Mucosa of gallbladder (tissue), 1 donor: ENCODE measurements around the gene WASHC4. TPM values are rescaled to one million over a fixed set of nuclear protein-coding genes. Genes with fewer than 3 reads are reported as not detected.
"Not testable (repeated sequence)": the region's sequence is repeated elsewhere in the genome, so short reads cannot be mapped to it uniquely, and the experiment has no call there.

Experiments
- DNase-seq: peaks from one replicate; pipeline ENCODE4 v3.0.0-alpha.2; 2020; ENCODE audit warnings: low spot score
- total RNA-seq: library from RNA; stranded (reverse); gene quantifications from one replicate; pipeline ENCODE4 v1.2.1, GENCODE V29; 2021
- donor health status: DM: no; HTN: no; CAD: no.

WASHC4 gene
- total RNA-seq, 1 donor from 2014 or later, result 70.8 TPM

DNA sequence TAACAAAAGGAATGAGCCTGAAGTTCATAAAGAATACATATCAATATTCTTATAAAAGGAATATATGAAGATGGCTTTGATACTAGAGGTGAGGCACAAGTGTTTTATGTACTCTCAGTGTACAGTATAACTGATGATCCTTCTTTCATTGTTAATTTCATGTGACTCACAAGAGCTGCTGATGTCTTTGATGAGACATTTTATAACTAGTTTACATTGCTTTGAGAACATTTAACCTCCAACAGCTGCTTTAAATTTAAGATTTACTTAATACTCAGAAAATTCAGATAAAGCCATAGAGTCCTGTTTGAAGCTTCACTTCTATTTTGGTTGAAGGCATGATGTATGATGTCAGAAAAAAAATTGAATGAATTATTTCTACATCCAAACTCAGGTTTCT, 59.8 kb downstream of the WASHC4 start:
- no peak for DNase-seq

DNA sequence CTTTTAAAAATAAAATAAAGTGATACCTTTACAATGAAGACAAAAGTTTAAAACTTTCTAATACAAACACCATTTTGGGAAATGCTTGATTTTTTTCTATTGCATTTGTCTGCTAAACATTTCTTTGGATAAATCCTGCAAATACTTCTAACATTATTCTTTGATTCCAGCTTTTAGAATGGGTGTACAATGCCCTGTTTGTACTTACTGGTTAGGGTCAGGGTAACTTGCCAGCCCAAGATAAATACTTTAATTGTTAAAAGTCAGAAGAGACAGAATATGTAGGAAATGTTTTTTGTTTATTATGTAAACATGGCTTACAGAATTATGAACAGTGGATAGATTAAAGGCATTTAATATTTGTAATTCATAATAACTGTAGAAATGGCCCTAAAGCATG, 60.5 kb downstream of the WASHC4 start:
- no peak for DNase-seq

DNA sequence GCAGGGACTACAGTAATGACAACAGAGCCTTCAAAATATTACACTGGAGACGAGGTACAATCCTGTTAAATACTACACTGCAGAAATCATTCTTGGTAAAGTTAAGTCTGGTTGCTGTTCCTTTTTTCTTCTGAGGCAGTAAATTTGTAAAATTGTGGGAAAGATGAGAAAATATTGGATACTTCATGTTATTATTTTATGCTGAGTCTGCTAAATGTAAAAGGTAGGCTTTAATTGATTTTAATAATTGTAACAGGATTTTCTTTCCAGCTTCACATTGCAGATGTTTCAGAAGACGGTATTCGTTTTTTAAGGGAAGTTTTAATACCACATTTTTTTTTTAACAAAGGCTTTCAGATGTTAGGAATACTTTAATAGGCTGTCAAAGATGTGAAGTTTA, 62.6 kb downstream of the WASHC4 start:
- no peak for DNase-seq

DNA sequence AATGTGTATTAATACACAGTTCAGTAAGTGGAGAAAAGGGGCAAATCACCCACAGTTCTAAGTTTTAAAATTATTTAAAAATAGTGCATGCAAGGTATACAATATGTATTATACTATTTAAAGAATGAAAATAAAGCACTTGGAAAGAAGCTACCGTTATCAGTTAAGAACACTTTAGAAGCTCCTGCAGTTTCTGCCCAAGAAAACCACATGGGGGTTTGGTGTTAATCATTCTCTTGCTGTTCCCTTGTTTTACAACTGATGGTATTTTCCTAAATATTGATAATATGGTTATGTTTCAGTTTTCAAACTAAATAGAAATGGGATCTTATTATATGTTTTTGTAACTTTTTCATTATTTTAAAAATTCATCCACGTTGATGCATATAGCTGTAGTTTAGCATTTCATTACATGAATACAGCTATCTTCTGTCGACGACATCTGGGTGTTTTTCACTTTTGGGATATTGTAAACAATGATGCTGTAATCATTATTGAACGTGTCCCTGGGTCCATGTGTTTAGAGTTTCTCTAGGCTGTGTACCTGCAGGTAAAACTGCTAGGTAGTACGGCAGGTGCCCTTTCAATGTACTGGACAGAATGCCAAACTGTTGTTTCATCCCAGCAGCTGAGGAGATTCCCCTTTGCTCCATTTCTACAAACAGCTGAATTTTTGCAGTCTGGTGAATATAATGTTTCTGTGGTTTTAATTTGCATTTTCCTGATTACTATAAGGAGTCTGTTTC, 64.3 kb downstream of the WASHC4 start:
- no peak for DNase-seq

DNA sequence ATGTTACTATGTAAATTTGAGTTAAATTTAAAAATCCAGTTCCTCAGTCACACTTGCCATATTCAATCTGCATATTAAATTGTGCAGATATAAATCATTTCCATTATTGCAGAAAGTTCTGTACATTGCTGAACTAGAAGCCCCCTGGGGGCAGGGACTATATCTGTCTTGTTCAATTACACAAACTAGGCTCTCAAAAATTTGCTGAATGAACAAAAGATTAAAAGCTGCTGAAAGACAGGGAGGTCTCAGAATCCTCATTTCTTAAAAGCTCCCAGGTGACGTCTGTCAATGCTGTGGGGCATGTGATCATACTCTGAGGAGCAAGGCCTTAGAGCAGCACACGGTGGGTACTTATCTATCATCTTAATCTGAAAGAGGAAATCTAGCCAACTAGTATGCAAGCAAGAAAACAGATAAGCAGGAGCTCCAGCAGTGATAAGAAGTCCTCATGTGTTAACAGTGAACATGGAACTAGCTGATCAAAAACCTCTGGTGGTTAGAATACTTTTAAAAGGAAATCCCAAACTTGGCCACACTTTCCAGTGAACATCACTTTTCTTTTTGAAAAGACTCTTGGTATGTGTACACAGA, 68.0 kb downstream of the WASHC4 start:
- DNase-seq, result no peak

DNA sequence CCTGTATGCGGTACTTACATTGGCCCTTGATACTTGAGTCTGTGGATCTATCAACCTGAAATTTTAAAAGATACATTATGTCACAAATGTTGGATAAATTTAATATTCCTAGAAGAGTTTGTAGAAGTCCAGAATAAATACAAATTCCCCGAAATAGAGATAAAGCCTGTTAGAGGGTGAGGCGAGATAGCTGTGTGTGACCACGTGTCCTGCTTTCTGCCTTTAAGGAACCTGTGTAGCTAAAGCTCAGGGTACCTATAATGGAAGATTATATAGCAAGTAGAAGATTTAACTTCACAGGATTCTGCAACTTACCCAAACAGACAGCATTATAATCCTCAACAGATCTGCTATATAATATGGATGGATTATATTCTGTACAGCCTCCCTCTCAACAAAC, 69.7 kb downstream of the WASHC4 start:
- no peak for DNase-seq

DNA sequence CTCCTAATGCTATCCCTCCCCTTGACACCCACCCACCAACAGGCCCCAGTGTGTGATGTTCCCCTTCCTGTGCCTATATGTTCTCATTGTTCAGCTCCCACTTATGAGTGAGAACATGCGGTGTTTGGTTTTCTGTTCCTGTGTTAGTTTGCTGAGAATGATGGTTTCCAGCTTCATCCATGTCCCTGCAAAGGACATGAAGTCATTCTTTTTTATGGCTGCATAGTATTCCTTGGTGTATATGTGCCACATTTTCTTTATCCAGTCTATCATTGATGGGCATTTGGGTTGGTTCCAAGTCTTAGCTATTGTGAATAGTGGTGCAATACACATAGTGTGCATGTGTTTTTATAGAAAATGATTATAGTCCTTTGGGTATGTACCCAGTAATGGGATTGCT, 71.6 kb downstream of the WASHC4 start:
- DNase-seq, result not testable (repeated sequence)

DNA sequence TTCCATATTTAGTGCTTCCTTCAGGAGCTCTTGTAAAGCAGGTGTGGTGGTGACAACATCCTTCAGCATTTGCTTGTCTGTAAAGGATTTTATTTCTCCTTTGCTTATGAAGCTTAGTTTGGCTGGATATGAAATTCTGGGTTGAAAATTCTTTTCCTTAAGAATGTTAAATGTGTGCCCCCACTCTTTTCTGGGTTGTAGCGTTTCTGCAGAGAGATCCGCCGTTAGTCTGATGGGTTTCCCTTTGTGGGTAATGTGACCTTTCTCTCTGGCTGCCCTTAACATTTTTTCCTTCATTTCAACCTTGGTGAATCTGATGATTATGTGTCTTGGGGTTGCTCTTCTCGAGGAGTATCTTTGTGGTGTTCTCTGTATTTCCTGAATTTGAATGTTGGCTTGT, 75.9 kb downstream of the WASHC4 start:
- not testable (repeated sequence) for DNase-seq

DNA sequence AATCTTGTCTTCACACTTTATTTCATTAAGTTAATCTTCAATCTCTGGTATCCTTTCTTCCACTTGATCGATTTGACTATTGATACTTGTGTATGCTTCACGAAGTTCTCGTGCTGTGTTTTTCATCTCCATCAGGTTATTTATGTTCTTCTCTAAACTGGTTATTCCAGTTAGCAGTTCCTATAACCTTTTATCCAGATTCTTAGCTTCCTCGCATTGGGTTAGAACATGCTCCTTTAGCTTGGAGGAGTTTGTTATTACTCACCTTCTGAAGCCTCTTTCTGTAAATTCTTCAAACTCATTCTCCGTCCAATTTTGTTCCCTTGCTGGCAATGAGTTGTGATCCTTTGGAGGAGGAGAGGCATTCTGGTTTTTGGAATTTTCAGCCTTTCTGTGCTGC, 76.4 kb downstream of the WASHC4 start:
- not testable (repeated sequence) for DNase-seq

DNA sequence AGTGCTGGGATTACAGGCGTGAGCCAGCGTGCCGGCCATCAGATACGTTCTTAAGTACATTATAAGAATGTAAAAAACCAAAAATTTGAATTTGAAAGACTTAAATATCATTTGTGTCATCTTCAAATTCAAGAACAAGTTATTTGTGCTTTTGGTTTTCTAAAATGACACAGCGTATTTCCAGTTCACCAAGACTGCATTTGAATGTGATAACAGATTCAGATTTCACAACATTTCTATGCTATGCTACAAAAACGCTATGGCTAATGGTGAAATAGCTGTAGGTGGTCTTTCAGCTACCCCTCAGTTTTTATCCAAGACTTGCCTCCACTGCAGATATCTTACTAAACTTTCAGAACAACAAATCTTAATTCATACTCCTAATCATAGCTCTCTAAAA, 81.8 kb downstream of the WASHC4 start:
- DNase-seq, result no peak

DNA sequence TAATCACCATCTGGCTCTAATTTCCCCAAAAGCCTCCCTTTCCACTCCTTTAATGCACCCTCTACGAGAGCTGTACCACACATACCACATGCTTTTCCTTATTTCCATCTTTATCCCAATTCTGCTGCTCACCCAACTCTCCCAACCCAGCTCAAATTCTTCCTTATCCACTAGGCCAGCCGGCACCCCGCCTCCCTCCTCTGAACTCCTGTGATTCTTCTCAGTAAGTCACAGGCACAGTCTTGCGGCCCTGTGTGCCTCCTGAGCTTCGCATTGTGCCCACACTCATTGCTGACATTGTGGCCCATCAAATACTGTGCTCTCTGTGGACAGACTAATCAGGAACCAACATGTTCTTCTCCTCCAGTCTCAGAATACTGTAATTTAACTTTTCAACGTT, 83.0 kb downstream of the WASHC4 start:
- no peak for DNase-seq

DNA sequence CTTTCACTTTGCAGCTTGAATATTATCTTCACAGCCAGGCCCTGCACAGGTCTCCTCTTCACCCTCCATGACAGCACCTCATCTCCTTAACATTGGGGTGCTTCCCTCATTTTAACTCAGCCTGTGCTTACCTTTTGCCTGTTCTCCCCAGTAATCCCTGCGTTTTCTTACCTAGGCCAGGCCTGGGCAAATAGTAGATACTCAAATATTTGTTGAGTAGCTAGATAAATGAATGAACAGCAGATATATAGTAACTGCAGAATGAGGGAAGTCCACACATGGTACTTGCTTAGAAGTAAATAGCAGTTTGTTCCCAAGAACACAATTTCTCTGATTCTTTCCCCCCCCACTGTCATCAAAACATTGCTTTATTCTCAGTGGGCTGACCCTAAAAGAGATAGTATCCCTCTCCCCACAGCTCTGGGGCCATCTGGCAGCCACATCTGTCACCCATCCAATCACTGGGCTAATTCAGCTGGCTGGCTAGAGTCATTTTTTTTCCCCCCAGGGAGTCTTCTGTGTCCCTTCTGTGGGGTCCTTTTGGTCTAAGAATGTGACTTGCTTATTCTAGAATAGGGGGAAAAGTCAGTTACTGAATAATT, 85.2 kb downstream of the WASHC4 start:
- no peak for DNase-seq

DNA sequence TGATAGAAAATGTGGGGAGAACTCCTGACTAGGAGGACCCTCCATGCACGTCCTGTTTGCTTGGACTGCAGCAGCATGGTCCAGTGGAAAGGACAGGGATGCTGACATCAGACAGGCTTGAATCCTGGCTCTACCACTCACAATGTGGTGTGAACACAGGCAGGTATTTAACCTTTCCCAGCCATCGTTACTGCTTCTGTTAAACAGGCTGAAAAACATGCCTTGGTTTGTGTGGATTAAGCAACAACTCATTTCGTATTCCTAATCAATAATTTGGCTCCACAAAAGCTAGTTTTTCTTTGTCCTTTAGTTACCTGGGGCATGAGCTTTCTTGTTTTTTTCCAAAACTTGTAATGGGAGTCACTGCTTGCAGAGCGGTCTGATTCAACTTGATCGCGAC, 87.4 kb downstream of the WASHC4 start:
- DNase-seq, result no peak

DNA sequence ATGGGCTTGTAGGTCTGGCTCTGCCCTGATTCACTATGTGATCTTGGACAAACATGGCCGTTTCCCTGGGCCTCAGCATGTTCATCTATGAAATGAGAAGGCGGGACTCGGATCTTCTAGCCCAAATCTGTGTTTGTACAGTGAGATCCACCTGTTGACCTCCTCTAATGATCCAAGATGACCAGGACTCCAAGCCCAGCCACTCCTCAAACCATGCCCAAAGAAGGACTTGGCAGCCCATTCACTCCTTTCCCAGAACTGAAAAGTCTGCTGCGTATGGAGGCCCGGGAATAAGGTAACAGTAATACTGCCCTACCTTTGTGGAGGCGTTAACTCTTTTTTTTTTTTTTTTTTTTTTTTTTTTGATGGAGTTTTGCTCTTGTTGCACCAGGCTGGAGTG, 88.6 kb downstream of the WASHC4 start:
- no peak for DNase-seq

DNA sequence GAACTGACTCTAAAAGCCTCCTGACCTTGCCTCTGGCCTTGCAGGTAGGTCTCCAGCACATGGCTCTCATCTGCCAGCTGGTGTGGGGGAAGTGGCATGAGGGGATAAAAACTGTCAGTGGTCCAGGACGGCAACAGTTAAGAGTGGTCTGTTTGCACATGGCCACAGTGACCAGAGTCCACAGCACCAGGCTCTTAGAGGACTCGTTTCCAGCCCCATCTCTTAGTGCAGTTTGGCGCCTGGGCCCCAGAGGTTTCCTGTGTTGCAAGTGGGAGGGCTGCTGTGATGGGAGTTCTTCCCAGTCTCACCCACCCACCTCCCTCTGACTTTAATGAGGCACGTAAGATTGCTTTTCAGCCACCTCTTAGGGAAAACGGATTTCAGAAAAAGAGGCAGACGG, 91.4 kb downstream of the WASHC4 start:
- DNase-seq, result no peak

DNA sequence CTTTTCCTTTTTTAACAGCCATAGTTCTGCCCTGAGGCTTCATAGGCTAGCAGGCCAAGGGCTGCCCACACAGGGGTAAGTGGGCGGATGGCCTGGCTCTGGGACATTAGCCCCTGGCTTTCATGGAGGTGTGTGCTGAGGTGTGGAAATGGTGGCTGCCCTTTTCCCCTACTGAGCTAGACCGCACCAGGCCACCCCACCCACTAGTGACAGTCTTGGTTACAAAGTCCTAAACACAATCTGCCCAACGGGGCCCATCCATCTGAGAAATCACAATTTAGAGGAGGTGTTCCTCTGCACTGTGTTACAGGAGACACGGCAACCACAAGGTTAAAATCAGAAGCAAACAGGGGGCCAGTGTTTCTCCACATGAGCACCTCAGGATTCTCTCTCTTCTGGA, 92.9 kb downstream of the WASHC4 start:
- no peak for DNase-seq

DNA sequence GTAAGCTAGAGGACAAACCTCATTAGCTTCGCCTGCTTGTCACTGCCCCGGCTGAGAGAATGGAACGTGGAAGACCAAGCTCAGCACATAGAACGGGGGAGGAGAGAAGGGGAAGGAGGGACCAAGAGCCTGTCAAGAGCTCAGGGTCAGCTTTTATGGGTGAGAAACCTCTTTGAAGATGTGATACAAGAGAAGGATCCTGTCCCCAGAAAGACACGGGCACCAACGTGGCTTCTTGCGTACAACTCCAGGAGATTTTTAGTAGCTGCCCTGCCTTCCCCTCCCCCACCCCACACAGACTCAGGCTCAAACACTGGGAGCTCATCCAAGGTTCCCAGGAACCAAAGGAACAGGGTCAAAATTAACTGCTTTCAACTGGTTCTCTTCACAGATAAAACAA, 93.8 kb downstream of the WASHC4 start:
- no peak for DNase-seq

DNA sequence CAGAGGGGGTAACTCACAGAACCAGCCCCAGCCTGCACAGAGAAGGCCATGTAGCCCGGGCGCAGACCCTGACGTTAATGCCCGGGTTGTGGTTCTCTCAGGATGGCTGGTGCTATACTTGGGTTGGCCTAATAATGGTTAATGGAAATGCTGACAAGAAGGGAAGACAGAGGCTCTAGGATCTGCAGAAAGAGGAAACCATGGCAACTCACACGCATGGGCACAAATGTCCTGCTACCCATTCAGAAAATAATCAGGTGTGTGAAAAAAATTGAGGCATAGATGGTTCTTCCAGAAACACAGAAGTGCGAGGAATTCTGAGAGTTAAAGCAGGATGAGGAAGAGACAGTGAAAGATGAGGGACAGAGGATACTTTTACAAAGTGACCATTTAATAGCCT, 94.7 kb downstream of the WASHC4 start:
- no peak for DNase-seq

DNA sequence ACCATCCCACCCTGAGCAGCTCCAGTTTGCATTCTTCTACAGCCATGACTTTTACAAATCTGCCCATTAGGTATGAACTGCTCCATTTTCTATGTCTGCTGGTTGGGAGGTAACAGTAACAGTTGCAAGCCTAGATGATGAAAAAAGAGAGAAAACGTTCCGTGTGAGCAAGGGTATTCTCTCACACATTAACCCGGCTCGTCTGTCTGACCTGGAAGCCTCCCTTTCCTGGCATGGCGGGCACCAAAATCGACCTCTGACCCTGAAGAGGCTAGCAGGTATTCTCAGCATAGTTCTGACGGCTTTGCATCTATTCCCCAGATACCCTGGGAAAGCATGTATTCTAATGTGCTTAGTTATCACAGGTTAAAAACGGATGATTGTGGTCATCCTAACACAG, 96.6 kb downstream of the WASHC4 start:
- DNase-seq, result no peak

DNA sequence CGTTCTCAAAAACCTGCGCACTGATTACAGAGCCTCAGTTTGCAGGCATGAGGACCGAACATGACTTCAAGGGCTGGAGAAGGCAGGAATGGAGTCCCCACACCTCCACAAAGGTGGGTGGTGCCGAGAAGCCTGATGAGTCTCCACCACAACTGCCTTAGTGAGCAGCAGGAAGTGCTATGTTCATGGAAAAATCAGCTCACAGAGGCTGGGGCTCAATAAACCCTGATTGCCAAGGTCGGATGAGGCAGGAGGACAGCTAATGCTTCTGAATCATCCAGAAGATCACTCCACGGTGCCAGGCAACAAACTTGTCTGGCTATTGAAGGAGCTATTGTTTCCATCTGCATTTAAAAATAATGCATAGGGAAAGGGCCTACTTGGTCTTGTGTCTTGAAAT, 97.4 kb downstream of the WASHC4 start:
- no peak for DNase-seq

DNA sequence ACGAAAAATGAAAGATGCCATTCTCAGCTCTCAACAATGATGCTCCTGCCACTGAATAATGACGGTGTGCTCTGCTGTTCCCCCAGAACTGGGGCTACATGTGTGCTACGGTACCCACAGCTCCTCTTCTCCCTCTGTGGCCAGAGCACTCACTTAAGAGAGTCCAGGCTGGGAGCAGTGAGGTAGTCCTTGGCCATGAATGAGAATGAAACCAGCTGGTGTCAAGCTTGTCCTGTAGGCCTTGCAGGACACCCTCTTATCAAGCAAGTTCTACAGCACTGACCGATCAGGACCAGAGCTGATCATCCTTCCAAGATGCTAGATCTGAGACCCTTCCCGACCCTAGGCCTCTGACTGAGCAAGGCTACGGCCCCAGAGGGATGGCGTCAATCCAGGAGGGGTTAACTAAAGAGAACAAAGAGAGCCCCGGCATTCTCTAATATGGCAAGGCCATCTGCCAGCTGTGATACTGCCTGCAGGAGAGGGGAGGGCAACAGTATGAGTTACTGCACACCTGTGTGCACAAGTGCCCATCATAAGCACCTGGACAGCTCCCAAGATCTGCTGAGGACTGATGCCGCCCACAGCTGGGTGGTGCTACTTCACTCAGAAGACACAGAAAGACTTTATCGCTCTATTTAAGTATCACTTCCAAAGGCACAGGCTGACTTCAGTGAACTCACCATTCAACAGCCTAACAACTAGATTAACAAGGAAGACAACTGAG, 98.0 kb downstream of the WASHC4 start:
- no peak for DNase-seq

DNA sequence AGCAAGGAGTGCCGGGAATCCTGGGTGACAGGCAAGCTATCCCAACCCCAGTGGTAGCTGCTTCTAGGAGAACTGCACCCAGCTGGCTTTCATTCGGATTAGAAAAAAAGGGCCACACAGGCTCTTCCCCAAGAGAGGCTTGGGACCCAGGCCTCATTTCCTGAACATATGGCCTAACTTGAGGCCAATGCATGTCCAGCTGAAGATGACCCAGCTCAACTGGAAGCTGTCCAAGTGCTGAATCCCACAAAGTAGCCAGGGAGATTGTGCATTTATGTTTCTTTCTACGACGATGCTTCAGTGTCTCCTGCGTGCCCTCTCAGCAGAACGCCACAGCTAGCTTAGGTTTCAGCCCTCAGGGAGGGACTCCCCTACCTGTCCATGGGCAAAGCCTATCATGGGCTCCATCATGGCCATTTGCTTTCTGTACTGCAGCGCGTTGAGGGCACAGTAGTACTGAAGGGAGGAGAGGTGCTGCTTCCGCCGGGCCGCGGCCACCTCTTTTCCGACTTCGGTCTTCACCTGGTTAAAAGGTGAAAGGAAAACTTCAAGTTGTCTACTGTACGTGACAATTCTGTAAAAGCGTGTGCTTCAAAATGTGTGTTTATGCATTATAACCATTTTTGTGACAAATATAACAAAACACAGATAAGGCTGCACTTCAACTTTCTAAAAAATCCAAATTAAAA, 99.3 kb downstream of the WASHC4 start:
- no peak for DNase-seq
